HG02884 (cell line): ENCODE results near the gene RPL34.
"Not testable (repeated sequence)": the region's sequence is repeated elsewhere in the genome, so short reads cannot be mapped to it uniquely, and the experiment has no call there.

Source experiments
- ATAC-seq: cut with Tn5 transposase; IDR thresholded peaks from one replicate; pipeline ENCODE4 v1.9.1; 2021; ENCODE audit warnings: mild to moderate bottlenecking, moderate library complexity; ENCODE audit not compliant: unreplicated experiment

The RPL34 gene

DNA sequence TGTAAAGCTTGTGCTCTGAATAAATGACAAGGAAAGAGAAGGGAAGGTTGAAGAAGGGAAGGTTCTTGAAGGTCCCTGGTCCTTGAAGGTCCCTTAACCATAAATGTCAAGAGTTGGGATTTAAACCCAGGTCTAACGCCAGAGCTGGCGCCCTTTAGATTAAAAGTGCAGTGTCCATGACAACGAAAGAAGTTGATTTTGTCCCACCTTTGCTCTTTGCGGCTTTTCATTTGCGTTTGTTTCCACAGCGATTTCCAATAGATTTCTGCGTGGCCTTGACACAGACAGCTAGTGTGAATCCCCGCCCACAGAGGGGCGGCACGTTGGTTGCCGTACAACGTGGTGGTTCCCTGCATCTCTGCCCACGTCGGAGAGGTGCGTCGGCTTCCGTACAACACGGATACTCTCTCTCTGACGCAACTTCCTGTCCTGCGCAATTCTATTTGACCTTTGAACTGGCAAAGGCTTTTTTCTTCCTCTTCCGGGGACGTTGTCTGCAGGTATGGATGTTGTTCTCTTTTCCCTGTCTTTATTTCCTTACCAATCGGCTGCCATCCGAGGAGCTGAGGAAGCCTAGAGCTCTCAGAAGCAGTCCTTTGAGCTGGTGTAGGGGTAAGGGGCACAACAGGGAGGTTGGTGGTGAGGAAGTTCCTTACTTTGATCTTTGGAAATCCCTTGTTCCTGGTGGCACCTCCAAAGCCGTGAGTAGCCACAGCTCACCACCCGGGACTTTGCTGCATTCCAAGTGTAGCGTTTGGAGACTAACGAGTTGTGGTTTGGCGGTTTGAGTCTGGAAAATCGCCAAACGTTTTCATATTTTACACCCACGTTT, at the start of gene RPL34:
RPL34 (plus strand) TSS at position 476 of the 832 bp plus-strand sequence. CDS start 1,384 bp downstream, outside the sequence.
- ATAC-seq, result peak; percentile 100

DNA sequence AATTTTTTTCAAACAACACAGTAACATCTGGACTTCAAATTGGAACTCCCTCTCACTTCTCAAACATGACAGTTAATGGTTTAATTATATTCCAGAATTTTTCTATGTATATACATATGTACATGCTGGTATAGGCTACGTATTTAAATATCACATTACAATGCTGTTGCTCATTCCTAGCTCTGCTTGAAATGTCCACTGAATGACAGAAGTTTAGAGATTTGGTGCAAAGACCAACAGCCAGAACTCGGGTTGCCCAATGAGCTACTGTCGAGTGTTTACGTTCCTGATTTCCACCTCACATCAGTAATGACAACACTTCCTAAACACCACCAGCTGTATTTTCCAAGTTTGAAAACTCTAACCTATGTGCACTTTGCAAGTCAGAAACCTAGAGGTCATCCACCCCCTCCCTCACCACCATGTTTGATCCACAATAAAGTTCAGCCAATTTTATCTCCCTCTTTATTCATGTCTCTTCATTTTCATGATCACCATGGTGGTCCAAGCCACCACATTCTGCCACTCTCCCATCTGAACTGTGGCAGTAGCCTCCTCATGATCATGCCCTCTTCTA, 49.3 kb upstream of the RPL34 start:
- ATAC-seq, result no peak

DNA sequence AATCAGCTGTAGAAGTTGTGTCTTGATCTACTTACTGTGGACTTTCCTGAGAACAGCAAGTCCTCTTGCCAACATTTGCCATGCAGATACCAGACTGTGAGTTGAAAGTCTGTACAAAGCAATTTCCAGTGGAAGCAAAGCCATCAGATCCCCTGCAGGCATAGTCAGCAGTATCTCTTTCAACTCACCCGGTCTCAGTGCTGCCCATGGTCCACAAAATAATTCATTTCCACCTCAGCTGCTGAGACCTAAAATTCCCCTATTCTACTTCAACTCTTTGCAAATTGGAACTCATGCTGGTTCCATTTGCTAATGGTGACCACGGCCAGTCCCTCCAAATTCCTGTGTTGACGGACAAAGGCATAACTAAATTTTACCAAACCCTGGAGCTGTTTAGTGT, 46.0 kb upstream of the RPL34 start:
- ATAC-seq, result no peak

DNA sequence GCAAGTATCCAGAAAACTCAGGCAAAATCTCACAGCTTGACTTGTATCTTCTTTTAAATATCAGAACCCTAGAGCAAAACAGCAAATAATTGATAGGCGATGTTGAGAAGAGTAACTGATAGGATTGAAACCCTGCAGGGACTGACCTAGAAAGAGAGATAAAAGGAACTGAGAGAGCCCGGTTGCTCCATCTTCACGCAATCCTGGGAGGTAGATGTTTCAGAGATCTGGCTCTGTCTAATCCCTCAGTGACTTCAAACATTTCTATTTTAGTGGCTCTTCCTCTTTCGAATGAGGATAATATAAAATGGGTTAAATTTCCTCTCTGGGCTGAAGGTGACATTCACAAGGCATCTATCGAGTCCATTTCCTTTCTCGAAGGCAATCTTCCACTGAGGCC, 39.3 kb upstream of the RPL34 start:
- ATAC-seq, result no peak

DNA sequence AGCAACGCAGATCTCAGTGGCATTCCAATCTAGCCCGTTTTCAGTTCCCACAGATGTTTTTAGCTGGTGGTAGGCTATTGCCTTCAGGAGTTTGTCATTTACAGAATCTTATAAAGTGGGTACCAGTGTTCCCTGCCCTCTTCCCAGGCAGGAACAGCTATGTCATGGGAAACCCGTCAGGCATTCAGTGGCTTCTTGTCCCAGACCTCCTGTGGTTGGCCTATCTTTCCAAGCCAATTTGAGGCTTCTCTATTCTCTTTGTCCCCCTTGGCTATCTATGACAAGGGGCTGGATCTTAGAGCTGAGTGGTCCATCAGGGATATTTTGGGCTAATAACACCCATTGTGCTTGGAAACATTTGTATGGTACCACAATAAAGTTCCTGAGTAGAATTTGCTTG, 33.6 kb upstream of the RPL34 start:
- no peak for ATAC-seq

DNA sequence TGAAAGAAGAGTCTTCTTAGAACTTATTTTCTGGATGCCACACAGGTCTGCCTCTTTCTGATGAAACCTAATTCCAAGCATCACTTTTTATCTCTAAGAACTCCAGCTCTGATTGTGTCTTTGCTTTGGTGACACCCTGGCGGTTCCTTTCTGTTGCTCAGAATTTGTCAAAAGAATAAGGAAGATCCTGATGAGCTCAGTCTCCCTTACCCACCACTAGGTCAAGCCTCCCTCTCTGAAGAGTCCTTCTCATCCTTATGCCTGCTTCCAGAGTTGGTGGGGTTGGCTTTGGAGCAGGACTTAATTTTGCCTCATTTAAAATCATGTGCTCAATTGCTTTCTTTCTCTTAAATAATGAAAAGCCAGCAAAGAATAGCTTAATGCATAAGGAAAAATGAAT, 31.5 kb upstream of the RPL34 start:
- no peak for ATAC-seq

DNA sequence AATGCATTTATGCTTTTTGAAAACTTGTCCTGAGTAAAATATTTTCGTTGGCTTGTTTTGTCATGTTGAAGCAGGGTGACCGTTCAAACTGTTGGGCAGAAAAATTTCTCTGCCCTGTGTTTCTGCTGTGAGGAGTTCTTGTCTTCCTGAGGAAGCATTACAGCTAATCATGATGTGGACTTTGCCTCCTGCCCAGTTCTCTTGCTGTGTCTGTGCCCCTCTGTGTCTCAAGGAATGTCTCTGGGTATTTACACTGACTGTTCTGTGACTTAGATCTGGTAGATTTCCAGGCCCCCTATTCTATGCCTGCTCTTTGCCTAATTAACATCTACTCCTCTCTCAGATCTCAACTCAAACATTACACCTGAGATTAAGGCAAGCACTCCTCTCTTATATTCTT, 30.4 kb upstream of the RPL34 start:
- ATAC-seq, result no peak

DNA sequence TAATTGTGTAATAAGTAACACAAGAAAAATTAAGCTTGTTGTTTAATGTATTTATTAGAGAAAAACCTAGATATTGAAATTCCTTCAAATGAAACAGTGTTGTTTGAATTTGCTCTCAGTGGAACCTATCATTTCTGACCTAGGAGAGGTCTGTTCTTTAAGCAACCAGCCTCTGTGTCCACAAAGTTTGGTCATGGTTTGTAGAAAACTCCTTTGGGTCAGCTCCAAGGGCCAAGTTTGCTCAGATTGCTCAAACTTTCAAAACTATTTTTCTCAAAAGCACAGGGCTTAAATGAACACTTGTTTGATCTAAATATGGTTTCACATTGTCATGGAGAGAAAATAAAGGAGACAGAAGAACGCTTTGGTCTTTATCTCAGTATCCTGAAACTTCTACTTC, 29.6 kb upstream of the RPL34 start:
- ATAC-seq, result no peak

DNA sequence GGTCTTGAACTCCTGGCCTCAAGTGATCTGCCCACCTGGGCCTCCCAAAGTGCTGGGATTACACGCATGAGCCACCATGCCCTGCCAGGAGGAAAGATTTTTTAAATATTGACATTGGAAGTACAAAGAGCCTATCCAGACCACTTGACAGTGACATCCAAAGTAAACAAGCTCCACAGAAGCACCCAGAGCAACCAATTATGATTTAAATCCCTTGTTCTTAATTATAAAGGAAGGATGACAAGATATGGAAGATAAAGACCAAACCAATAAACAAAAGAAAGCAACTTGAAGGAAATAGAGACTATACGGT, 27.7 kb upstream of the RPL34 start:
- ATAC-seq, result no peak

DNA sequence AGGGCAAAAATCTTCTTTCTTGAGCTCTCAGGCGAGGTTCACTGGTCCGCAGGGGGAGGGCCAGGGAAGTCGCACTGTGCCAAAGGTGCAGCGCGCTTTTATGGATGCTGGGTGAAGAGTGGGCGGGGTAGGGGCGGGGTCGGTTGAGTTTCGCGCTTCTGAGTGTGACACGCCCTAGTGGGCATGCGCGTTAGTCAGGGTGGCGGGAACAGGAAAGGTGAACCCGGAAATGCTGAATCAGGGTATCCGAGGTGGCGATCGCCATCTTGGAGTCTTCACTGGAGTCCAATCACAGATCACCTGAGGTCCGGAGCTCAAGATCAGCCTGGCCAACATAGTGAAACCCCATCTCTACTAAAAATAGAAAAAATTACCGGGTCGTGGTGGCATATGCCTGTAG, 26.1 kb upstream of the RPL34 start:
- ATAC-seq, result not testable (repeated sequence)

DNA sequence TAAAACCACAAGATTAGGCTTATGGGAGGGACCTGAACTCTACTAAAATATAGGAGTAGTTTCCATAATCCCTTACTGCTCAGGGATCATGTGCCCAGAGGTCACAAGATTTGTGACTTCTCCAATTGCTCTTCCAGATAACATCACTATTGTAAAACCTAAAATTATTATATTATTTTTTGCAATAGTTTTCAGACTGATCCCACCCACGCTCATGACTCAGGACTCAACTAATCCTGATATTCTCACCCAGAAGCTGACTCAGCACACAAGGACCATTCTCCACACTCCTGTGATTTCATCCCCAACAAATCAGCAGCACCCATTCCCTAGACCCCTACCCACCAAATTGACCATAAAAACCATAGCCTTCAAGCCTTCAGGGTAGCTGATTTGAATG, 24.0 kb upstream of the RPL34 start:
- ATAC-seq, result no peak

DNA sequence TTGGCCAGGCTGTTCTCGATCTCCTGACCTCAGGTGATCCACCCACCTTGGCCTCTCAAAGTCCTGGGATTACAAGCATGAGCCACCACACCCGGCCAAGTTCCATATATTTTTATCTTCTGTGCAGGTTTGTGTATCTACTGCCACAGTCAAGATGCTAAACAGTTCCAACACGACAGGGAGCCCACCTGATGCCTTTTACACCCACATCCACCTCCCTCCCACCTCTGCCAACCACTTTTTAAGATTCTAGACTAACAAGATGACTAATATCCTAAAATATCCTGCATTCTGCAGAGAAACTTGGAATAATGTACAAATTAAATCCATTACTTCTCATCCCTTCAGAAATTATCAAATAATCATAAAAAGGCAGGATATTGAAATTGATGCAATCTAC, 19.3 kb upstream of the RPL34 start:
- no peak for ATAC-seq

DNA sequence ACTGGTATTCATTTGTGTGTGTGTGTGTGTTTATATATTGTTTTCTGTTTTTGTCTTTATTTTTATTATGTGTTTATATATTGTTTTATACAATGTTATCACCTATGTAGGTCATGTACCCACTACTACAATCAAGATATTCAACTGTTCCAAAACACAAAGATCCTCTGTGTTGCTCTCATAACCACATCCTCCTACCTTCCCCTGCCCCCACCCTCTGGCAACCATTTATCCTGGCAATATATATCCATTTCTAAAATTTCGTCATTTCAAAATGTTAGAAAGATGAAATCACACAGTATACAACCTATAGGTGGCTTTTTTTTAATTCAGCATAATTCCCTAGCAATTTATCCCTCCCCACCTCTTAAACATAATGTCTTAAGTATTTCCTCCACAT, 18.8 kb upstream of the RPL34 start:
- ATAC-seq, result no peak

DNA sequence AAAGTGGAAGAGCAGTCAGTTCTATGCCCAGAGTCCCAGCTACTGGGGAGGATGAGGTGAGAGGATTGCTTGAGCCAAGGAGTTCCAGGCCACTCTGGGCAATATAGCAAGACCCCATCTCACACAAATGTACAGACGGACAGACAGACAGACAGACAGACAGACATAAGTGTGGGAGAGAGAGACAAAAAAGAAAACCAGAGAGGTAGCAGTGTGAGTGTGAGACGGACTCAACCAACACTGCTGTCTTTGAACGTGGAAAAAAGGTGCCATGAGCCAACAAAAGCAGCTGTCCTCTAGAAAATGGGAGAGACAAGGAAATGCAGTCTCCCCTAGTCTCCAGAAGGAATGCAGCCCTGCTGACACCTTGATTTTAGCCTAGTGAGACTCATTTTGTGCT, 18.2 kb upstream of the RPL34 start:
- no peak for ATAC-seq

DNA sequence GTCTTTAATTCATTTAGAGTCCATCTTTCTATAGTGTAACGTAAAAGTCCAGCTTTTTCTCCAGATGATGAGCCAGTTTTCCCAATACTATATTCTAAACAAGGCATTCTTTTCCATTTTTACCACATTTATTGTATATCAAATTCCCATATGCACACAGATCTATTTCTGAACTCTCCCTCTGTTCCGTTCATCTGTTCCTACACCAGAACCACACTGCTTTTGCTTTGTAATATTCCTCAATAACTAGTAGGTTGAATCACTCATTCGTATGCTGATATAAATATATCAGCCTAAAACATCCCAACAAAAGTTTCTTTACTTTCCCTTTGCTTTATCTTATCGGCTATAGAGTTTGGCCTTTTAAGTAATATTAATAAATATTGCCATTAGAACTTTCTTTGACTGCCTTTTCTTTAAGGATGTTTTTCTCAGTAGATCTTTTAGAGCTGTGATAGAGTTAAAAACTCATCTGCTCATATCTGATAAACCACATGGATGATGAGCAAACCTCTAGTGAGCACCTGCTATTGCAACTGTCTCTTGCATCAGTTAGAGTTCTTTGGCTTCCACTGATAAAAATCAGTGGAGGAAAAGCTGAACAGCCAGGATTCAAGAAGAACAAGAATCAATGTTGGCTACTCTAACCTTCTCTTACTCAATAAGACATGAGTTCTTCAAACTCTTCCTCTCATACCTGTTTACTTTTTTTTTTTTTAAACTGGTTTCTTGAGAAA, 13.1 kb upstream of the RPL34 start:
- no peak for ATAC-seq

DNA sequence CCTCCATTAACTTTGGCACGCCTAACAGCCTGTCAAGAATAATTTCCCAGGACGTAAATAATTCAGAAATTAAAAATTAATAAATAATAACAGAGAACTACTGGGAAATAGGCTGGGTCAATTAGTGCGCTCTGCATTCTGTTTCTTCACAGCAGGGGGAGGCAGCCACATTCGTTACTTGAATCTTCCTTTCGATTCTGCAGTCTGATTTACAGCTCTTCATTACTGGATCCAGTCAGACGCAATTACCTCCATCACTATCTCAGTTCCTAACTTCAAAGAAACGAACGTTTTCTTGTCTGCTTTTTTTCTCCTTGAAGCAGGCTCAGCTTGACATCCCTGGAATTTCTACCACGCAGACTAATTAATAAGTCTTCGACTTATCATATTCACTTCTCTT, 9.0 kb upstream of the RPL34 start:
- no peak for ATAC-seq

DNA sequence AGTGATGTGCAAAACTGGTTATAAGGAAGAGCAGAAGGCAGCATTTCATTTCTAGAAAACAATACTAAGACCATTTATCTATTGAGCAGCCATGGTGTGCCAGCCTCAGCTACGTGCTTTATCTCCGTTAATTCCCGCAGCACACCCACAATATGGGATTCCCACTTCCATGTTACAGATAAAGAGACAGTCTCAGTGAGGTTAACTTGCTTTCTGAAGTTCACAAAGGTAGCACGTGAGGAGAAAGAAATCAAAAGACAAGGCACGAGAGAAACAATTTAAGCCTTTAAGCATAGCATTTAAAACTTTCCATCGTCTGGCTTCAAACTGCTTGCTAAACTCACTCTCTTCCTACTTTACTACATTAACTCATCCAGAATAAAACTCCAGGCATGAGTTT, 8.0 kb upstream of the RPL34 start:
- no peak for ATAC-seq

DNA sequence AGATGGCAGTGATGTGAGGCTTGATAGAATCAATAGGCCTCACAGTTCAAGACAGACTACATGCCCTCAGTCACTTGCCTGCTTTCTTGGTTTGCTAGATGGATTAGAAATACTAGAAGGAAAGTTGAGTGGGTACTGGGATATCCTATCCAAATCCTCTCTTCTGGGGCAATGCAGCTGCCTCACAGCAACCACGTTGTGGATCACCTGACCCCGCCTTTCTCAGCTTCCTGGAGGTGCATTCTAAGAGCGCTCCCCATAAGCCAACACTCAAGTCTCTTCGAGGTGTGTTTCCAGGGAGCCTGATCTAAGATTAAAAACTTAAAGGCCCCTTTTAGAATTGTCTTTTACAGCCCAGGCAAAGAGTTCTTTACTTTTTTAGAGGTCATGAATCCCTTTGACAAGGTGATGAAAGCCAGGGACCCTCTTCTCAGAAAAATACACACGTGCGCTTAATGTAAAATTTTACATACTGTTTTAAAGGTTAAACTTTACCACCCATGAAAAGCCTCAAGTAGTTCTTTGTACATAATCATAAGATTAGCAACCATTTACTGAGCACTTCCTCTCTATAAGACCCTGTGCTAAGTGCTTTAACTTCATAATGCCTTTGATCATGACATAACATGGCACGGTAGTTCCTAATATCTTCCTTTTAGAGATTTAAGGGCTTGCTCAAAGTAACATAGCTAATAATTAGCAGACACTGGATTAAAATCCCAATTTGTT, 840 bp upstream of the RPL34 start:
- ATAC-seq, result peak; percentile 11

DNA sequence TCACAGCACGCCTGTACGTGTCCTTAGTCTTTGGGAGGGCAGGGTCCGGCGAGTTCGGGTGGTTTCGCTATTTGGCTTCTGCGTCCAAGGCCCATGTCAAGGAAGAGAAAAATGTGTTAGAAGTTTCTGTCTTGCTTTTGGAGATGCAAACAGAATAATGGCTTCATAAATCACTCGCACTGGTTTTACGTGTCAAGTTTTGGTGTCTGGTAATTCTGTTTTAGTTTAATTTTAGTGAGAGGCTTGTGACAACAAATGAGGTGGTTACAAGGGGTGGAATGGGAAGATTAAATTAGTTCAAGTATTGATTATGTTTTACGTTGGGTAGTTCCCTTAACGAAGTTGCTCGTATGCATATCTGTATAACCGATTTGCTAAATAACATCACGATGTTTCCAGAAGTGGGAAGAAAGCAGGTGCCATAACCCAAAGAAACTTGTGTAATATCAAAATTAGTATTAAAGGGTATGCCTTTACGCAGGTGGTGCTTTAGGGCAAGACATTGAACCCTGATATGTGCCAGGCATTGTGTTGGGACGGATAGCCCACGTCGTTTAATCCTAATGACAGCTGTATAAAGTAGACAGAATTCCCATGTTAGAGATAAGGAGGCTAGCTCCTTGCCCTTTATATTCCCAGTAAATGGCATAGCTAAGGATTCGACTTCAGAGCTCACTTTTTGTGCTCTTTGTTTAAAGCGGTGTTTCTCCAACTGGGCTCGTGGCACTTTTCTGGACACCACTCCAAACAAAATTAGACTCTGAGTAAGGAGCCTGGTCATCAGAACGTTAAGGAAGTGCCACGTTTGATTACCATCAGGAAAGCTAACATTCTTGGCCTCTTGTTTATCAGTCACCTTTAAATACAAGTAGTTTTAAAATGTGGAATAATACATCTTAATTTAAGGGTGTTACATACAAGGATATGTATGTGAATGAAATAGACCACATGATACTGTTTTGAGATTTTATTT, 843 bp downstream of the RPL34 start:
- ATAC-seq, result no peak

DNA sequence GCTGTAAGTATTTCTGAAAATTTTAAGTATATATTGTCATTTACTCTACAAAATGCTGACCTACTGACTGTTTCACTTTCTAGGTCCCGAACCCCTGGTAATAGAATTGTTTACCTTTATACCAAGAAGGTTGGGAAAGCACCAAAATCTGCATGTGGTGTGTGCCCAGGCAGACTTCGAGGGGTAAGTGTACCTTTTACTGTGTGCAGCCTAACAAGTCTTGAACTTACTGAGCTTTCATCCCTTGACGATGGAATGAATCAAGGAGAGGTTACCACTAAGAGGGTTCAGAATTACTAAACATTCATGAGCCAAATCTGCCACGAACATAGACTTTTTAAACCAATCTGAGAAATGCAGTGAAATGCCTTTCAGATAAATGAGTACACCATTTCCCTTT, 1.6 kb downstream of the RPL34 start:
- ATAC-seq, result no peak
